Panc1 (cell line): ENCODE measurements around the gene POLR1C. TPM values are rescaled to one million over a fixed set of nuclear protein-coding genes. Genes with fewer than 3 reads are reported as not detected.
A peak's percentile ranks its signal among the peaks of the same experiment; 100 is the strongest.

Experiments used
- ATAC-seq: fragments of 200-7000 bp; cut with Tn5 transposase; 2 replicates; pipeline ENCODE4 v1.9.1; 2020; ENCODE audit warnings: mild to moderate bottlenecking, moderate library complexity
- BruUV-seq: library from RNA; stranded (reverse); fragments of 400-500 nt; replicated peaks from 2 replicates; lab custom pipeline; 2021; lab: Mats Ljungman, UMichigan
- CTCF ChIA-PET: fragments of 300-600 bp; sonication (Branson Sonifier 250); formaldehyde crosslinking; loops from one replicate; lab custom pipeline; 2022; ENCODE audit warnings: antibody characterized with exemption; lab: Charles Lee
- POLR2A ChIA-PET: fragments of 300-600 bp; sonication (Branson Sonifier 250); formaldehyde crosslinking; loops from one replicate; lab custom pipeline; 2022; ENCODE audit warnings: antibody characterized with exemption; lab: Charles Lee
- DNase-seq: peaks from one replicate; pipeline ENCODE4 v3.0.0-alpha.2; 2010; ENCODE audit warnings: low read depth, low spot score
- H3K27ac ChIP-seq: 2 replicates; pipeline ENCODE4 v1.5.1; 2011; ENCODE audit warnings: mild to moderate bottlenecking, low read length, inconsistent platforms
- H3K27me3 ChIP-seq: fragments of 200-500 bp; sonication (Bioruptor generic); 2 replicates; pipeline ENCODE4 v1.6.0; 2014; ENCODE audit warnings: low read length, inconsistent platforms; ENCODE audit not compliant: control insufficient read depth, insufficient read depth
- H3K36me3 ChIP-seq: fragments of 200-500 bp; sonication (Bioruptor generic); 2 replicates; pipeline ENCODE4 v1.5.1; 2014; ENCODE audit warnings: inconsistent platforms, mild to moderate bottlenecking, low read length, moderate library complexity; ENCODE audit not compliant: control insufficient read depth, insufficient read depth
- H3K4me1 ChIP-seq: 2 replicates; pipeline ENCODE4 v1.5.1; 2011; ENCODE audit warnings: inconsistent platforms, mild to moderate bottlenecking, low read length, moderate library complexity; ENCODE audit not compliant: control insufficient read depth, insufficient read depth
- H3K4me3 ChIP-seq, 2 experiments: 2 replicates each; pipeline ENCODE4 v1.5.1; 2011 to 2012; ENCODE audit warnings: low read depth in 2 of 2, low read length in 2 of 2, mild to moderate bottlenecking in 2 of 2, inconsistent platforms in 1 of 2, moderate library complexity in 1 of 2
- H3K9me3 ChIP-seq: fragments of 200-500 bp; sonication (Bioruptor generic); 2 replicates; pipeline ENCODE4 v1.5.1; 2014; ENCODE audit warnings: low read depth, mild to moderate bottlenecking, inconsistent platforms, low read length, moderate library complexity; ENCODE audit not compliant: control insufficient read depth, insufficient read depth
- POLR2AphosphoS5 ChIP-seq: IDR thresholded peaks from 2 replicates; pipeline ENCODE4 v1.6.1; 2012; ENCODE audit warnings: mild to moderate bottlenecking, low read depth, low read length, moderate library complexity
- SIN3A ChIP-seq: IDR thresholded peaks from 2 replicates; pipeline ENCODE4 v1.6.1; 2012; ENCODE audit warnings: low read depth, mild to moderate bottlenecking, low read length, moderate library complexity, borderline replicate concordance; ENCODE audit not compliant: insufficient read depth
- TCF7L2 ChIP-seq: IDR thresholded peaks from 2 replicates; pipeline ENCODE4 v1.6.1; 2011; ENCODE audit warnings: mild to moderate bottlenecking, low read depth, low read length, inconsistent platforms
- in situ Hi-C: cut with HindIII; loops from 2 replicates; pipeline ENCODE4 v1.10.0; 2016; ENCODE audit warnings: low sequenced_read_pairs, low pct_unique_long_range_greater_than_20kb
- intact Hi-C: fragments of 100-400 bp; cut with micrococcal nuclease; formaldehyde crosslinking; loops from one replicate; pipeline ENCODE4 v1.10.0; 2022; ENCODE audit not compliant: unreplicated experiment
- total RNA-seq: library from RNA; stranded (reverse); gene quantifications from one replicate; pipeline ENCODE4 v1.2.1, GENCODE V29; 2021; ENCODE audit not compliant: unreplicated experiment
- TF ChIP-seq, protein P1 (sequence below), 2 experiments: IDR thresholded peaks; 2 replicates each; pipeline ENCODE4 v1.6.1; 2011 to 2012; ENCODE audit warnings: low read depth in 2 of 2, control low read depth in 1 of 2, low read length in 1 of 2, mild to moderate bottlenecking in 1 of 2, moderate library complexity in 1 of 2; ENCODE audit not compliant: insufficient read depth in 1 of 2
- TF ChIP-seq, protein P2 (sequence below): fragments of 450-650 bp; IDR thresholded peaks from 2 replicates; pipeline ENCODE4 v1.5.1; 2017; ENCODE audit warnings: mild to moderate bottlenecking

POLR1C gene
- total RNA-seq, 1 experiment from 2014 or later: 65.1 TPM

DNA sequence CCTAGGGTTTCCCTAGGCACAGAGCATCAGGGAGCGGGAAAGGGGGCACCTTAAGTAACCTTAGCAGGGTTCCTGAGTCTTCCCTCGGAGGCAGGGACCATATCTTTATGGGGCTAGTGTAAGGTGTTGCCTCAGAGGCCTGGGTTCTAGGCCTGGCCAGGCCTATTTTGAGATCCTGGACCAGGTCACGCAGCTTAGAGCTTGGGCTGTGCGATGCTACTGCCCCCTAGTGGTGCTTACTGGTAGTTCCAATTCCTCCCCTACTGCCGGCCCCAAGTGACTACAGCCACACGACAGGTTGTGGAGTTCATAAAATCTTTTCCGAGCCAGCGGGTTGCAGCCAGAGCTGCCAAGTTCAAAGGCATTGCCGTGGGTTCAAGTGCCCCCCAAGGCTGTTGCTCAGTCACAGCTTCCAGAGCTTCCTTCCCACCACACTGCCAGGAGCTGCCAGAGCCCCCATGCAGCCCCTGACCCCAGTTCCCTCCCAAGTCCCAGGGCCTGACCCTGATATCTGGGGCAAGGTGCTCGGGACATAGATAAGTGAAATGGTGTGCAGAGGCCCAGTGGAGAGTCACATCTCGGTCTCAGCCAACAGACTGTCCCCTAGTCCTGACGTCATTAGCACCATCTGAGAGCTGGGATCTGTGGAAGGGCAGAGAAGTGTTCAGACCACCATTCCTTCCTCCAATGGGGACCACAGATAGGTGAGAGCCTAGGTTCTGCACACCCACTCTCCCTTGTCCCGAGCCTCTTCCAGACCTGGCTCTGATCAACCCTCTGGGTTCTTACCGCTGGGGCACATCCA, 10.0 kb upstream of the POLR1C start:
- TF ChIP-seq POLR2AphosphoS5: peak; percentile 69
- TF ChIP-seq SIN3A: no peak
- TF ChIP-seq, protein P1, sequence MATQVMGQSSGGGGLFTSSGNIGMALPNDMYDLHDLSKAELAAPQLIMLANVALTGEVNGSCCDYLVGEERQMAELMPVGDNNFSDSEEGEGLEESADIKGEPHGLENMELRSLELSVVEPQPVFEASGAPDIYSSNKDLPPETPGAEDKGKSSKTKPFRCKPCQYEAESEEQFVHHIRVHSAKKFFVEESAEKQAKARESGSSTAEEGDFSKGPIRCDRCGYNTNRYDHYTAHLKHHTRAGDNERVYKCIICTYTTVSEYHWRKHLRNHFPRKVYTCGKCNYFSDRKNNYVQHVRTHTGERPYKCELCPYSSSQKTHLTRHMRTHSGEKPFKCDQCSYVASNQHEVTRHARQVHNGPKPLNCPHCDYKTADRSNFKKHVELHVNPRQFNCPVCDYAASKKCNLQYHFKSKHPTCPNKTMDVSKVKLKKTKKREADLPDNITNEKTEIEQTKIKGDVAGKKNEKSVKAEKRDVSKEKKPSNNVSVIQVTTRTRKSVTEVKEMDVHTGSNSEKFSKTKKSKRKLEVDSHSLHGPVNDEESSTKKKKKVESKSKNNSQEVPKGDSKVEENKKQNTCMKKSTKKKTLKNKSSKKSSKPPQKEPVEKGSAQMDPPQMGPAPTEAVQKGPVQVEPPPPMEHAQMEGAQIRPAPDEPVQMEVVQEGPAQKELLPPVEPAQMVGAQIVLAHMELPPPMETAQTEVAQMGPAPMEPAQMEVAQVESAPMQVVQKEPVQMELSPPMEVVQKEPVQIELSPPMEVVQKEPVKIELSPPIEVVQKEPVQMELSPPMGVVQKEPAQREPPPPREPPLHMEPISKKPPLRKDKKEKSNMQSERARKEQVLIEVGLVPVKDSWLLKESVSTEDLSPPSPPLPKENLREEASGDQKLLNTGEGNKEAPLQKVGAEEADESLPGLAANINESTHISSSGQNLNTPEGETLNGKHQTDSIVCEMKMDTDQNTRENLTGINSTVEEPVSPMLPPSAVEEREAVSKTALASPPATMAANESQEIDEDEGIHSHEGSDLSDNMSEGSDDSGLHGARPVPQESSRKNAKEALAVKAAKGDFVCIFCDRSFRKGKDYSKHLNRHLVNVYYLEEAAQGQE (IDR thresholded peaks at IDR 0.05; ENCODE audit: insufficient read depth in 1 of 2, low read depth in 2 of 2, low read length in 1 of 2): no peak
- 0 out of 2 replicates have a peak, but pooled peaks have one; percentile 21 for TF ChIP-seq TCF7L2
- TF ChIP-seq, protein P2, sequence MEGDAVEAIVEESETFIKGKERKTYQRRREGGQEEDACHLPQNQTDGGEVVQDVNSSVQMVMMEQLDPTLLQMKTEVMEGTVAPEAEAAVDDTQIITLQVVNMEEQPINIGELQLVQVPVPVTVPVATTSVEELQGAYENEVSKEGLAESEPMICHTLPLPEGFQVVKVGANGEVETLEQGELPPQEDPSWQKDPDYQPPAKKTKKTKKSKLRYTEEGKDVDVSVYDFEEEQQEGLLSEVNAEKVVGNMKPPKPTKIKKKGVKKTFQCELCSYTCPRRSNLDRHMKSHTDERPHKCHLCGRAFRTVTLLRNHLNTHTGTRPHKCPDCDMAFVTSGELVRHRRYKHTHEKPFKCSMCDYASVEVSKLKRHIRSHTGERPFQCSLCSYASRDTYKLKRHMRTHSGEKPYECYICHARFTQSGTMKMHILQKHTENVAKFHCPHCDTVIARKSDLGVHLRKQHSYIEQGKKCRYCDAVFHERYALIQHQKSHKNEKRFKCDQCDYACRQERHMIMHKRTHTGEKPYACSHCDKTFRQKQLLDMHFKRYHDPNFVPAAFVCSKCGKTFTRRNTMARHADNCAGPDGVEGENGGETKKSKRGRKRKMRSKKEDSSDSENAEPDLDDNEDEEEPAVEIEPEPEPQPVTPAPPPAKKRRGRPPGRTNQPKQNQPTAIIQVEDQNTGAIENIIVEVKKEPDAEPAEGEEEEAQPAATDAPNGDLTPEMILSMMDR: peak; percentile 98
- no peaks in the 10 kb centered on the region for H3K9me3 ChIP-seq
- H3K4me3 ChIP-seq: no peak overlapping the region
- ATAC-seq: peak; percentile 74
- DNase-seq: peak; percentile 71
- intact Hi-C loops: loop anchor here (2.0 kb wide), 1 partner anchor 52 kb away; the partner anchor contains the start of gene DLK2
- CTCF ChIA-PET: interaction anchor here (0.5 to 1.9 kb wide), 3 partner anchors 30 to 666 kb away, joined by 6 to 16 read pairs (median 7); no protein-coding TSS in a partner anchor
- H3K27me3 ChIP-seq: no peaks in the 10 kb centered on the region
- H3K4me1 ChIP-seq: peaks cover 14% of the 10 kb centered on the region
- in situ Hi-C loops: no loop called here
- H3K27ac ChIP-seq: no peak overlapping the region
- H3K36me3 ChIP-seq: no peaks in the 10 kb centered on the region; the same call in 1 of the 2 replicates
- POLR2A ChIA-PET: no interaction called here
- BruUV-seq: no TSS peak

DNA sequence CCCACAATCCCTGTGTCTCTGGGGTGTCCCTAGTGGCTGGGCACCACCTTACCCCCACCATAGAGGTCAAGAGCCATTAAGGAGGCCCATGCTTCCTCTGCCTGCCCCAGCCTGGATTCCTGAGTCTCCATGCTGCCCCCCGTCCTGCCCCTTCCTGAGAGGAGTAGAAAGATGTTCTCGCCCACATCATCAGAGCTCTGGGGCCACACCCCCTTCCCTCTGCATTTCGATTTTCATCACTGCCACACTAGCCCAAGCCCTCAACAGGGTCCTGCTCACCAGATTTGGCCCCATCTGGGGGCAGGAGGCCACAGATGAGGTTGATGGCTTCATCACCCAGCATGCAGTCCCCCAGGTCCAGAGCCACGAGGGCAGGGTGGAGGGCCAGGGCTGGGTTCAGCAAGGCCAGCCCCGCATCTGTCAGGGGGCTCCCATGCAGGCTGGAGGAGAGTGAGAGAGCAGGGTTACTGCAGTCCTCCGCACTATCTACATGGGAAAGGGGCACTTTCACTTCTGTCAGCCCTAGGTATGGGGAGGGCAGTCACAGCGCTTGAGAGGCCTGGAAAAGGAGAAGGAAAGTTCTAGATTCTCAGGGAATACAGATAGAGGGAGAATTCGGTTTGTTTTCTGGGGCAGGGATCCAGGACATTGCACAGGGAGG, 8.3 kb upstream of the POLR1C start:
- no TSS peak for BruUV-seq
- no peak for DNase-seq
- H3K4me1 ChIP-seq: peaks cover 14% of the 10 kb centered on the region
- no peak overlapping the region for H3K27ac ChIP-seq
- H3K9me3 ChIP-seq: no peaks in the 10 kb centered on the region
- no peaks in the 10 kb centered on the region for H3K27me3 ChIP-seq
- in situ Hi-C loops (no loop called here), intact Hi-C loops (no loop called here)
- POLR2A ChIA-PET: interaction anchor here (0.5 kb wide), 1 partner anchor 114 kb away, joined by 10 read pairs; no protein-coding TSS in a partner anchor
- CTCF ChIA-PET: interaction anchor here (0.6 kb wide), 1 partner anchor 46 kb away, joined by 5 read pairs; no protein-coding TSS in a partner anchor
- no peak overlapping the region for H3K4me3 ChIP-seq
- ATAC-seq: no peak
- TF ChIP-seq SIN3A (no peak), TCF7L2 (no peak), POLR2AphosphoS5 (no peak)
- TF ChIP-seq, protein P1 (IDR thresholded peaks at IDR 0.05; ENCODE audit: insufficient read depth in 1 of 2, low read depth in 2 of 2, low read length in 1 of 2): no peak
- TF ChIP-seq, protein P2: no peak
- no peaks in the 10 kb centered on the region; the same call in 1 of the 2 replicates for H3K36me3 ChIP-seq
